Neuronal stem cell (in vitro differentiated cells): ENCODE results near the gene RUBCNL.

Experiments used
- DNase-seq: peaks from one replicate; pipeline ENCODE4 v3.0.0-alpha.2; 2013; ENCODE audit warnings: low spot score
- H2AFZ ChIP-seq: one replicate; pipeline ENCODE4 v1.6.1; 2013; ENCODE audit warnings: mild to moderate bottlenecking, low read length, inconsistent platforms
- H2AK5ac ChIP-seq: 2 replicates; pipeline ENCODE4 v1.6.1; 2013; ENCODE audit warnings: low read depth, mild to moderate bottlenecking, inconsistent platforms, low read length, moderate library complexity, mixed read lengths
- H2BK120ac ChIP-seq: 2 replicates; pipeline ENCODE4 v1.6.1; 2013; ENCODE audit warnings: low read depth, mild to moderate bottlenecking, inconsistent platforms, low read length, moderate library complexity, mixed read lengths
- H2BK12ac ChIP-seq: one replicate; pipeline ENCODE4 v1.6.1; 2013; ENCODE audit warnings: low read length, inconsistent platforms
- H2BK15ac ChIP-seq: 2 replicates; pipeline ENCODE4 v1.6.1; 2013; ENCODE audit warnings: mild to moderate bottlenecking, low read length, inconsistent platforms, mixed read lengths
- H2BK5ac ChIP-seq: one replicate; pipeline ENCODE4 v1.6.1; 2013; ENCODE audit warnings: inconsistent platforms, mild to moderate bottlenecking, low read length, moderate library complexity
- H3K14ac ChIP-seq: one replicate; pipeline ENCODE4 v1.6.1; 2013; ENCODE audit warnings: low read length, inconsistent platforms
- H3K18ac ChIP-seq: 2 replicates; pipeline ENCODE4 v1.6.1; 2013; ENCODE audit warnings: low read length, inconsistent platforms
- H3K23ac ChIP-seq: 2 replicates; pipeline ENCODE4 v1.6.1; 2013; ENCODE audit warnings: low read depth, mild to moderate bottlenecking, mixed read lengths, low read length, inconsistent platforms; ENCODE audit not compliant: poor library complexity
- H3K27ac ChIP-seq: replicated peaks from 3 replicates; pipeline ENCODE4 v1.5.1; 2013; ENCODE audit warnings: low read length, inconsistent platforms
- H3K27me3 ChIP-seq, 3 experiments: 2 replicates each; pipeline ENCODE4 v1.6.1; 2013; ENCODE audit warnings: low read length in 3 of 3, mild to moderate bottlenecking in 2 of 3, inconsistent platforms in 1 of 3, low read depth in 1 of 3, mixed read lengths in 1 of 3, moderate library complexity in 1 of 3; ENCODE audit not compliant: control insufficient read depth in 3 of 3, insufficient read depth in 3 of 3
- H3K36me3 ChIP-seq, 2 donors: replicated peaks in 1 of 2; 2 replicates each; pipeline ENCODE4 v1.6.1; 2013; ENCODE audit warnings: low read length in 2 of 2; ENCODE audit not compliant: control insufficient read depth in 2 of 2, insufficient read depth in 2 of 2
- H3K4ac ChIP-seq: 2 replicates; pipeline ENCODE4 v1.6.1; 2013; ENCODE audit warnings: inconsistent platforms, mild to moderate bottlenecking, low read length, moderate library complexity
- H3K4me1 ChIP-seq, 2 donors: 1 replicate in 1 of 2; 2 replicates in 1 of 2; pipeline ENCODE4 v1.6.1; 2013; ENCODE audit warnings: low read length in 2 of 2, low read depth in 1 of 2; ENCODE audit not compliant: control insufficient read depth in 2 of 2, insufficient read depth in 1 of 2
- H3K4me2 ChIP-seq: one replicate; pipeline ENCODE4 v1.6.1; 2013; ENCODE audit warnings: mild to moderate bottlenecking, low read length, inconsistent platforms; ENCODE audit not compliant: insufficient read depth, poor library complexity, severe bottlenecking
- H3K4me3 ChIP-seq, 2 donors: 2 replicates each; pipeline ENCODE4 v1.5.1; 2013; ENCODE audit warnings: low read length in 2 of 2, mild to moderate bottlenecking in 2 of 2, inconsistent platforms in 1 of 2, moderate library complexity in 1 of 2
- H3K79me1 ChIP-seq: one replicate; pipeline ENCODE4 v1.6.1; 2013; ENCODE audit warnings: low read depth, mild to moderate bottlenecking, inconsistent platforms, low read length, moderate library complexity
- H3K9ac ChIP-seq: one replicate; pipeline ENCODE4 v1.6.1; 2013; ENCODE audit warnings: mild to moderate bottlenecking, low read depth, low read length, inconsistent platforms; ENCODE audit not compliant: poor library complexity
- H3K9me3 ChIP-seq, 2 donors: replicated peaks in 1 of 2; 2 replicates each; pipeline versions ENCODE3 to v1.6.1; 2013; ENCODE audit warnings: low read length in 2 of 2, mild to moderate bottlenecking in 2 of 2, inconsistent platforms in 1 of 2, low read depth in 1 of 2, mixed read lengths in 1 of 2, moderate library complexity in 1 of 2; ENCODE audit not compliant: control insufficient read depth in 2 of 2, insufficient read depth in 1 of 2
- H4K8ac ChIP-seq: one replicate; pipeline ENCODE4 v1.6.1; 2013; ENCODE audit warnings: low read depth, mild to moderate bottlenecking, inconsistent platforms, low read length, moderate library complexity
- H4K91ac ChIP-seq: one replicate; pipeline ENCODE4 v1.6.1; 2013; ENCODE audit warnings: low read length, low read depth, mild to moderate bottlenecking, inconsistent platforms; ENCODE audit not compliant: poor library complexity
- WGBS, 2 donors: extraction: QIAGEN DNeasy Blood & Tissue Kit; methylation state at CpG; one replicate each; pipeline ENCODE4 v1.1.7; 2013; ENCODE audit warnings: missing lambda C conversion rate in 2 of 2, mixed read lengths in 1 of 2; ENCODE audit not compliant: insufficient read length in 2 of 2, insufficient replicate concordance in 1 of 2; ENCODE audit errors: extremely low coverage in 2 of 2; 5-methylcytosine and 5-hydroxymethylcytosine counted together

RUBCNL gene

DNA sequence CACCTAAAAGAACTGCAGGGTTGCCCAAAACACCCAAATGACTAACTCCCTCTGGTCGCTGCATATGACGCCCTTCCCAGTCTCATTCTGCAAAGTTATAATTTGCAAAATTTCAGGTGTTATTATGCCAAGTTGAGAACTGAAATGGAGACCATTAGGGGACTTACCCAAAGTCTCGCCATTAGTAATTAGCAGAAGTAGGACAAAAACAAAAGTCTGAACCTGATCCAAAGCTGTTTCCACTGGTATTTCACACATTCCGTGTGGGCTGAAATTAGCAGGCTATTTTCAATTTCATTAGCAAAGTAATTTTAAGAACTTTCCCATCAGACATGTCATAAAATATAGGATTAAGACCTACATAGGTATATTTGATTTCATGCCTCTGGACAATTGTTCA is 6.8 kb downstream of the RUBCNL start:
- H4K8ac ChIP-seq, result no peak overlapping the region
- no peak overlapping the region for H2BK12ac ChIP-seq
- H3K27me3 ChIP-seq, result peaks cover 2 to 22% (median 4%) of the 10 kb centered on the region in 3 experiments
- H3K9ac ChIP-seq, result no peak overlapping the region
- no peak overlapping the region for H2AFZ ChIP-seq
- no CpG with 5 or more reads among the region's 4 CpGs for WGBS, 2 donors
- DNase-seq, result no peak
- no peak overlapping the region for H2BK15ac ChIP-seq
- no peak overlapping the region for H3K18ac ChIP-seq
- no peak overlapping the region for H2BK5ac ChIP-seq
- H3K9me3 ChIP-seq, result no peaks in the 10 kb centered on the region
- no peak overlapping the region for H3K27ac ChIP-seq
- H3K79me1 ChIP-seq, result no peaks in the 10 kb centered on the region
- no peak overlapping the region for H3K4me2 ChIP-seq
- no peaks in the 10 kb centered on the region for H3K36me3 ChIP-seq
- H3K23ac ChIP-seq, result no peak overlapping the region
- no peaks in the 10 kb centered on the region for H3K4me1 ChIP-seq
- no peak overlapping the region for H3K4ac ChIP-seq
- H2BK120ac ChIP-seq, result no peak overlapping the region
- no peak overlapping the region for H2AK5ac ChIP-seq
- no peak overlapping the region for H3K14ac ChIP-seq
- H4K91ac ChIP-seq, result no peak overlapping the region
- no peak overlapping the region for H3K4me3 ChIP-seq

DNA sequence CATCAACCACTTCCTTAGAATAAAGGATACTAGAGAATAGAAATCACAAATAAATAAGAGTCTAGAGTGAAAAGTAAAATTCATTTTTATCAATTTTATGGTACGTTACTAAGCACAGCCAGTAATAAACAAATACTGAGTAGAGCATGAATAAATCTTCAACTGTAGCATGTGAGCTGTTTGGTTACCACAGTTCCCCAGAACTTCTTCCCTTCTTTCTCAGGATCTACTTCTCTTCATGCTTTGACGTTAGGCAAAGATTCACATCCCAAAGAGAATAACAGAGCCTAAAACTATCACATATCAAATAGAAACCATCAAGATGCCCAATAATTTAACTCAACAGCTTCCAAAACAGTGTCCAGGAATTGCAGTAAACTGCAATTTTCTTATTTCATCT is 7.4 kb downstream of the RUBCNL start:
- H3K79me1 ChIP-seq, result no peaks in the 10 kb centered on the region
- no peak overlapping the region for H2BK120ac ChIP-seq
- H3K4me3 ChIP-seq, result no peak overlapping the region
- H3K23ac ChIP-seq, result no peak overlapping the region
- no peak overlapping the region for H2BK15ac ChIP-seq
- DNase-seq, result no peak
- H3K36me3 ChIP-seq, result no peaks in the 10 kb centered on the region
- H3K14ac ChIP-seq, result no peak overlapping the region
- no CpG with 5 or more reads among the region's 2 CpGs for WGBS, 2 donors
- H3K27ac ChIP-seq, result no peak overlapping the region
- no peak overlapping the region for H2BK12ac ChIP-seq
- H3K9me3 ChIP-seq, result no peaks in the 10 kb centered on the region
- no peaks in the 10 kb centered on the region for H3K4me1 ChIP-seq
- no peak overlapping the region for H3K4me2 ChIP-seq
- no peak overlapping the region for H3K18ac ChIP-seq
- H3K27me3 ChIP-seq, result peaks cover 0 to 15% (median 0%) of the 10 kb centered on the region in 3 experiments
- H4K91ac ChIP-seq, result no peak overlapping the region
- no peak overlapping the region for H4K8ac ChIP-seq
- no peak overlapping the region for H2AK5ac ChIP-seq
- no peak overlapping the region for H2BK5ac ChIP-seq
- no peak overlapping the region for H3K9ac ChIP-seq
- H2AFZ ChIP-seq, result no peak overlapping the region
- no peak overlapping the region for H3K4ac ChIP-seq

DNA sequence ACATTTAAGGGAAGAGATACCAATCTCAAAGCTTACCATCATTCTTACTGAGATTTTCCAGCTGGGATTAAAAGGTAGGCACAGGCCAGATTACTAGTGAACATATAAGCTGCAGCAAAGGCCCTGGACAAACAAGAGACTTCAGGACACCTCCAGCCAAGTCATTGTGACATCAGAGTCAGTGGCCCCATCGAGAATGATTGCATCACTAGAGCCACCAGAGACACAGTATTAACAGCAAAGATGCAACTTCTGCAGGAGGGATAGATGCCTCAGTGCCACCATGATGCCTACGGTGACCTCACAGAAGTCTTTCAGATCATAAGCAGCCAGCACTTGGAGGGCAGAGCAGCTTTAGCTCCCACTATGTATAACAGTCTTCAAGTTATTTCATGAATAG is 8.6 kb downstream of the RUBCNL start:
- Histone ChIP-seq H2BK5ac (no peak overlapping the region), H2BK15ac (no peak overlapping the region), H3K27me3 (peaks cover 0 to 4% (median 0%) of the 10 kb centered on the region in 3 experiments), H4K91ac (no peak overlapping the region), H3K9me3 (no peaks in the 10 kb centered on the region), H2AK5ac (no peak overlapping the region), H3K4me1 (no peaks in the 10 kb centered on the region), H3K9ac (no peak overlapping the region), H2BK12ac (no peak overlapping the region), H2AFZ (no peak overlapping the region), H3K79me1 (no peaks in the 10 kb centered on the region), H3K14ac (no peak overlapping the region), H2BK120ac (no peak overlapping the region), H3K36me3 (no peaks in the 10 kb centered on the region), H3K4me2 (no peak overlapping the region), H3K4me3 (no peak overlapping the region), H4K8ac (no peak overlapping the region), H3K4ac (no peak overlapping the region), H3K23ac (no peak overlapping the region), H3K18ac (no peak overlapping the region), H3K27ac (no peak overlapping the region)
- no CpG with 5 or more reads among the region's 2 CpGs for WGBS, 2 donors
- no peak for DNase-seq

DNA sequence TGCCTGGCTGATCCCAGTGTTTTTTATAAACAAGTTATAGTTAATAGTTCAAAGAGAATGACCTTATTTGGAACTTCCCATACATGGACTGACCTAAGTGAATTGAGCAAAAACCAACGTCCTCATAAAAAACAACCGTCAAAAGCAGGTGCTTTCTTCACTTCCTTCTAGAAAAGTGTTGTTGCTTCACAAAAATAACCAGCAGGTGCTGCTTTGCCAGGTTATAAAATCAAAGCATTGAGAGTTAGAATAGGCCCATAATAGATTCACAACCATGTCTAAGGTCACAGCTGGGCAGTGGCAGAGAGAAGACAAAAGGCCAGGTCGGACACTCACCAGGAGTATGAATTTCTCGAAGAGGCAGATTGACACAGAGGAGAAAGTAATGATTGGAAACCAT is 9.5 kb downstream of the RUBCNL start:
- no peak for DNase-seq
- H3K18ac ChIP-seq, result no peak overlapping the region
- no peak overlapping the region for H4K91ac ChIP-seq

More for the DNA sequence above, 9.5 kb downstream of the RUBCNL start:
- H3K4me1 ChIP-seq, result no peaks in the 10 kb centered on the region
- H3K27me3 ChIP-seq, result no peaks in the 10 kb centered on the region
- H2BK12ac ChIP-seq, result no peak overlapping the region
- H3K36me3 ChIP-seq, result no peaks in the 10 kb centered on the region
- no peak overlapping the region for H2BK120ac ChIP-seq
- no CpG with 5 or more reads among the region's 4 CpGs for WGBS, 2 donors
- no peak overlapping the region for H2AFZ ChIP-seq
- no peak overlapping the region for H4K8ac ChIP-seq
- no peaks in the 10 kb centered on the region for H3K9me3 ChIP-seq
- H2BK5ac ChIP-seq, result no peak overlapping the region
- no peak overlapping the region for H3K14ac ChIP-seq
- H2AK5ac ChIP-seq, result no peak overlapping the region
- H3K4ac ChIP-seq, result no peak overlapping the region
- no peak overlapping the region for H3K4me3 ChIP-seq
- no peak overlapping the region for H3K27ac ChIP-seq
- H3K23ac ChIP-seq, result no peak overlapping the region
- no peaks in the 10 kb centered on the region for H3K79me1 ChIP-seq
- no peak overlapping the region for H3K9ac ChIP-seq
- H2BK15ac ChIP-seq, result no peak overlapping the region
- H3K4me2 ChIP-seq, result no peak overlapping the region
